OCI-LY3 (cell line): ENCODE results near the gene NACAD.

Source experiments
- EZH2phosphoT487 ChIP-seq: fragments of 200-600 bp; shearing (Covaris generic); IDR thresholded peaks from 2 replicates; pipeline ENCODE4 v1.6.1; 2018; ENCODE audit warnings: antibody characterized with exemption, mixed run types, low read depth
- TF ChIP-seq, protein P1 (sequence below): fragments of 200-600, 300-600 bp; sonication (generic); IDR thresholded peaks from 2 replicates; pipeline ENCODE4 v1.5.1; 2014; ENCODE audit warnings: antibody characterized with exemption, low read length, low read depth

DNA sequence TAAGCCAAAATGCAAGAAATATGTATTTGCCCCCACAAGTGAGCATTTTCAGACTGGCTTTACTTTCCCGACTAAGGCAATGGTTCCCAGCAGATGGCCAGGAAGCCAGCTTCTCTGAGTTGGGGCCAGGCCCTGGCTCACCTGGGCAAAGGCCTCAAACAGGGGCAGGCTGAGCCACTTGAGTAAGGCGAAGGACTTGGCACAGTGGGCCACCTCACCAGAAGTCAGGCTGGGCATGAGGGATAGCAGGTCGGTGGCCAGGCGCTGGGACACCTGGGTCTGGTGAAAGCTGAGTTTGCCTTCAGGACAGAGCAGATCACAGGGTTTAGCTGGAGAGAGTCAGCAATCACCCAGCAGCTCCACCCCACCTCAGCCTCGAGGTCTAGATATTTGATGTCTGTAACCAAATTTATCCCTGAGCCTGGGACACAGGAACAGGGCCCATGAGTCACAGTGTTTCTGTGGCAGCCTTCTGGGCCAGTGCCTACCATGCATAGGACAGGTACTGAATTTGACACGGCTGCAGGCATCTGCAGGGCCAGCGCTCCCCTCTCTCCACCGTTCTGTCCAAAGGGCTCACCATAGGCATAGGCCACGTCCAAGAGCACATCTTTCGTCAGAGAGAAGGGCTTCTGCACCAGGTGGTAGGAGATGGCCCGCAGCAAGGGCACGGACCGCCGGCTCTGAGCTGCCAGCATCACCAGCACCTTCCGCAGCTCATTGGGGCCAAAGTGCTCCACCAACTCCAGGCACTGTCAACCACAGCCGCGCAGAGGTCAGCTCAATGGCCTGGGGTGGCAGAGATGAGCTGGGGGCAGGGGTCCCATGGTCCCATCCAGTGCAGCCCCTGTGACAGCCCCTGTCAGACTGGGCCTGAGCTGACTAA lies 15.4 kb upstream of the NACAD start:
- TF ChIP-seq, protein P1, sequence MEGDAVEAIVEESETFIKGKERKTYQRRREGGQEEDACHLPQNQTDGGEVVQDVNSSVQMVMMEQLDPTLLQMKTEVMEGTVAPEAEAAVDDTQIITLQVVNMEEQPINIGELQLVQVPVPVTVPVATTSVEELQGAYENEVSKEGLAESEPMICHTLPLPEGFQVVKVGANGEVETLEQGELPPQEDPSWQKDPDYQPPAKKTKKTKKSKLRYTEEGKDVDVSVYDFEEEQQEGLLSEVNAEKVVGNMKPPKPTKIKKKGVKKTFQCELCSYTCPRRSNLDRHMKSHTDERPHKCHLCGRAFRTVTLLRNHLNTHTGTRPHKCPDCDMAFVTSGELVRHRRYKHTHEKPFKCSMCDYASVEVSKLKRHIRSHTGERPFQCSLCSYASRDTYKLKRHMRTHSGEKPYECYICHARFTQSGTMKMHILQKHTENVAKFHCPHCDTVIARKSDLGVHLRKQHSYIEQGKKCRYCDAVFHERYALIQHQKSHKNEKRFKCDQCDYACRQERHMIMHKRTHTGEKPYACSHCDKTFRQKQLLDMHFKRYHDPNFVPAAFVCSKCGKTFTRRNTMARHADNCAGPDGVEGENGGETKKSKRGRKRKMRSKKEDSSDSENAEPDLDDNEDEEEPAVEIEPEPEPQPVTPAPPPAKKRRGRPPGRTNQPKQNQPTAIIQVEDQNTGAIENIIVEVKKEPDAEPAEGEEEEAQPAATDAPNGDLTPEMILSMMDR: no peak
- no peak for TF ChIP-seq EZH2phosphoT487
